ENCODE results near the gene HOXA13. TPM values are rescaled to one million over a fixed set of nuclear protein-coding genes. Genes with fewer than 3 reads are reported as not detected.

Gene HOXA13
- total RNA-seq, 1 experiment from 2014 or later: 0.35 TPM

- TF ChIP-seq EZH2 (IDR thresholded peaks at IDR 0.05; ENCODE audit: low read depth) (no peak), CTCF (conservative IDR thresholded peaks at IDR 0.05) (no peak)
- no peak overlapping the region for H2AFZ ChIP-seq
- intact Hi-C loops (cut with micrococcal nuclease; ENCODE audit: unreplicated experiment): no loop called here
- H3K36me3 ChIP-seq (ENCODE audit: low read depth): no peaks in the 10 kb centered on the region
- no peak for DNase-seq
- no peaks in the 10 kb centered on the region for H3K9me3 ChIP-seq (ENCODE audit: insufficient read depth, low read depth)
- H4K20me1 ChIP-seq (ENCODE audit: insufficient read depth): no peaks in the 10 kb centered on the region
- H3F3A ChIP-seq (ENCODE audit: insufficient read depth, low read depth): no peaks in the 10 kb centered on the region
- BruUV-seq (replicated peaks): no TSS peak
- H3K79me2 ChIP-seq (ENCODE audit: low read depth): no peaks in the 10 kb centered on the region
- no peak overlapping the region for H3K27ac ChIP-seq
- H3K9me2 ChIP-seq (ENCODE audit: insufficient read depth): no peaks in the 10 kb centered on the region
- H3K4me3 ChIP-seq: no peak overlapping the region
- no peak overlapping the region for H3K4me2 ChIP-seq
- POLR2A ChIA-PET (ENCODE audit: unreplicated experiment): no interaction called here
- CTCF ChIA-PET: no interaction called here
- no peaks in the 10 kb centered on the region for H3K4me1 ChIP-seq (replicated peaks; ENCODE audit: insufficient read depth)
- H3K27me3 ChIP-seq (ENCODE audit: insufficient read depth, low read depth): peaks cover 6% of the 10 kb centered on the region; the same call in 1 of the 2 replicates
These were observed 7.6 kb upstream of the HOXA13 start for GRCh38 chr7:27207348-27207985.

GRCh38 chr7:27205325-27206280 is 5.7 kb upstream of the HOXA13 start:
- no TSS peak for BruUV-seq (replicated peaks)
- peaks cover 3% of the 10 kb centered on the region; the same call in 1 of the 2 replicates for H3F3A ChIP-seq (ENCODE audit: insufficient read depth, low read depth)
- H3K36me3 ChIP-seq (ENCODE audit: low read depth): no peaks in the 10 kb centered on the region
- no peak overlapping the region for H2AFZ ChIP-seq
- DNase-seq: no peak
- ChIA-PET CTCF (no interaction called here), POLR2A (ENCODE audit: unreplicated experiment) (no interaction called here)
- H3K4me1 ChIP-seq (replicated peaks; ENCODE audit: insufficient read depth): no peaks in the 10 kb centered on the region
- H3K4me3 ChIP-seq: no peak overlapping the region
- peaks cover 6% of the 10 kb centered on the region; the same call in 1 of the 2 replicates for H3K27me3 ChIP-seq (ENCODE audit: insufficient read depth, low read depth)
- H3K27ac ChIP-seq: no peak overlapping the region
- H3K79me2 ChIP-seq (ENCODE audit: low read depth): no peaks in the 10 kb centered on the region
- TF ChIP-seq EZH2 (IDR thresholded peaks at IDR 0.05; ENCODE audit: low read depth) (no peak), CTCF (conservative IDR thresholded peaks at IDR 0.05) (no peak)
- H3K4me2 ChIP-seq: no peak overlapping the region
- intact Hi-C loops (cut with micrococcal nuclease; ENCODE audit: unreplicated experiment): no loop called here
- no peaks in the 10 kb centered on the region for H4K20me1 ChIP-seq (ENCODE audit: insufficient read depth)
- no peaks in the 10 kb centered on the region for H3K9me3 ChIP-seq (ENCODE audit: insufficient read depth, low read depth)
- H3K9me2 ChIP-seq (ENCODE audit: insufficient read depth): no peaks in the 10 kb centered on the region

GRCh38 chr7:27204851-27205322 is 5.0 kb upstream of the HOXA13 start:
- Histone ChIP-seq H3K4me3 (no peak overlapping the region), H3K4me2 (no peak overlapping the region), H2AFZ (no peak overlapping the region), H3F3A (ENCODE audit: insufficient read depth, low read depth) (peaks cover 7% of the 10 kb centered on the region; the same call in 1 of the 2 replicates), H3K9me2 (ENCODE audit: insufficient read depth) (no peaks in the 10 kb centered on the region), H3K9me3 (ENCODE audit: insufficient read depth, low read depth) (no peaks in the 10 kb centered on the region), H3K4me1 (replicated peaks; ENCODE audit: insufficient read depth) (no peaks in the 10 kb centered on the region), H3K79me2 (ENCODE audit: low read depth) (no peaks in the 10 kb centered on the region), H3K36me3 (ENCODE audit: low read depth) (no peaks in the 10 kb centered on the region), H3K27me3 (ENCODE audit: insufficient read depth, low read depth) (peaks cover 6% of the 10 kb centered on the region; the same call in 1 of the 2 replicates), H4K20me1 (ENCODE audit: insufficient read depth) (no peaks in the 10 kb centered on the region), H3K27ac (no peak overlapping the region)
- POLR2A ChIA-PET (ENCODE audit: unreplicated experiment): no interaction called here
- no TSS peak for BruUV-seq (replicated peaks)
- TF ChIP-seq EZH2 (IDR thresholded peaks at IDR 0.05; ENCODE audit: low read depth) (no peak), CTCF (conservative IDR thresholded peaks at IDR 0.05) (no peak)
- no peak for DNase-seq
- intact Hi-C loops (cut with micrococcal nuclease; ENCODE audit: unreplicated experiment): loop anchor here (5.0 kb wide), 1 partner anchor 457 kb away; the partner anchor contains the start of gene HIBADH
- CTCF ChIA-PET: no interaction called here
